ENCODE results near the gene SYNPO2. TPM values are rescaled to one million over a fixed set of nuclear protein-coding genes. Genes with fewer than 3 reads are reported as not detected.

The SYNPO2 gene
- total RNA-seq, 1 experiment from 2014 or later, result 0.93 TPM

DNA sequence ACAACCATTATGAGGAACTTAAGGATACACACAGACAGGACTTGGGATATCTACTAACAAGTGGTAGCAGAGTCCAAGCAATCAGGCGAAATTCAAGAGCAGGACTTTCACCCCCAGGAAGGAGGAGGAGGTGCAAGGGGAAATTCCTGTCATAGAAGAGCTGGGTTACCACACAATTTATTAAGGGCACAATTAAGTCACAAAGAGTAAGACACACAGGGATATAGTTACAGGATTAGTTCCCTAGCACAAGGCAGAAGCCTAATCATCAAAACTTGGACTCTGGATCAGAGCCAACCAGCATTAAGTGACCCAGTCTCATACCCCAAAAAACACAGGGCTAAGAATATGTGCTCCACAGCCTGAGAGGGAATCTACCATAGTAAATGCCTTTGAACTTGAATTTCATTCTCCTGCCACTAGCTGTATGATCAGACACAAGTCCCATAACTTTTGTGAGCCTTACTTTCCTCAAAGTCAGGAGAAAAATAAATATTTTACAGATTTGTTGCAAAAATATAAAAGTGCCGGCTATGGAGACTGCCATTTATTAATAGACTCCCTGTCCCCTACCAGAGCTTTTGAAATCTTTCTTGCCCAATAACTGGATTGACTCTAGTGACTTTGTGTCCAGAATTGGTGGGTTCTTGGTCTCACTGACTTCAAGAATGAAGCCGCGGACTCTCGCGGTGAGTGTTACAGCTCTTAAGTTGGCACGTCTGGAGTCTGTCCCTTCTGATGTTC lies 87.0 kb downstream of the SYNPO2 start:
- no peak overlapping the region for H2AFZ ChIP-seq (ENCODE audit: low read depth, low read length, poor library complexity, severe bottlenecking)
- no TSS peak for BruUV-seq (replicated peaks)
- H3K9me3 ChIP-seq (ENCODE audit: control insufficient read depth in 1 of 2, insufficient read depth in 1 of 2, low read depth in 1 of 2, low read length in 2 of 2), result no peaks in the 10 kb centered on the region
- TF ChIP-seq POLR2A (IDR thresholded peaks at IDR 0.05; ENCODE audit: borderline replicate concordance, extremely low read depth, insufficient read depth, insufficient read length), result no peak
- no peak for TF ChIP-seq ELF1 (IDR thresholded peaks at IDR 0.05; ENCODE audit: borderline replicate concordance, low read depth)
- no peak for TF ChIP-seq CTCF (IDR thresholded peaks at IDR 0.05 in 2 of 3, conservative IDR thresholded peaks at IDR 0.05 in 1 of 3; ENCODE audit: borderline replicate concordance in 1 of 3, insufficient read depth in 1 of 3, low read depth in 2 of 3, low read length in 2 of 3)
- TF ChIP-seq, protein P1, sequence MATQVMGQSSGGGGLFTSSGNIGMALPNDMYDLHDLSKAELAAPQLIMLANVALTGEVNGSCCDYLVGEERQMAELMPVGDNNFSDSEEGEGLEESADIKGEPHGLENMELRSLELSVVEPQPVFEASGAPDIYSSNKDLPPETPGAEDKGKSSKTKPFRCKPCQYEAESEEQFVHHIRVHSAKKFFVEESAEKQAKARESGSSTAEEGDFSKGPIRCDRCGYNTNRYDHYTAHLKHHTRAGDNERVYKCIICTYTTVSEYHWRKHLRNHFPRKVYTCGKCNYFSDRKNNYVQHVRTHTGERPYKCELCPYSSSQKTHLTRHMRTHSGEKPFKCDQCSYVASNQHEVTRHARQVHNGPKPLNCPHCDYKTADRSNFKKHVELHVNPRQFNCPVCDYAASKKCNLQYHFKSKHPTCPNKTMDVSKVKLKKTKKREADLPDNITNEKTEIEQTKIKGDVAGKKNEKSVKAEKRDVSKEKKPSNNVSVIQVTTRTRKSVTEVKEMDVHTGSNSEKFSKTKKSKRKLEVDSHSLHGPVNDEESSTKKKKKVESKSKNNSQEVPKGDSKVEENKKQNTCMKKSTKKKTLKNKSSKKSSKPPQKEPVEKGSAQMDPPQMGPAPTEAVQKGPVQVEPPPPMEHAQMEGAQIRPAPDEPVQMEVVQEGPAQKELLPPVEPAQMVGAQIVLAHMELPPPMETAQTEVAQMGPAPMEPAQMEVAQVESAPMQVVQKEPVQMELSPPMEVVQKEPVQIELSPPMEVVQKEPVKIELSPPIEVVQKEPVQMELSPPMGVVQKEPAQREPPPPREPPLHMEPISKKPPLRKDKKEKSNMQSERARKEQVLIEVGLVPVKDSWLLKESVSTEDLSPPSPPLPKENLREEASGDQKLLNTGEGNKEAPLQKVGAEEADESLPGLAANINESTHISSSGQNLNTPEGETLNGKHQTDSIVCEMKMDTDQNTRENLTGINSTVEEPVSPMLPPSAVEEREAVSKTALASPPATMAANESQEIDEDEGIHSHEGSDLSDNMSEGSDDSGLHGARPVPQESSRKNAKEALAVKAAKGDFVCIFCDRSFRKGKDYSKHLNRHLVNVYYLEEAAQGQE (IDR thresholded peaks at IDR 0.05; ENCODE audit: low read depth), result no peak
- TF ChIP-seq CEBPB (IDR thresholded peaks at IDR 0.05; ENCODE audit: low read depth), result no peak
- no peak for TF ChIP-seq JUND (IDR thresholded peaks at IDR 0.05)
- no peak for TF ChIP-seq SP1 (IDR thresholded peaks at IDR 0.05; ENCODE audit: low read depth)
- no peak for TF ChIP-seq ZFX (IDR thresholded peaks at IDR 0.05)
- no peak for TF ChIP-seq YY1 (IDR thresholded peaks at IDR 0.05; ENCODE audit: extremely low read depth, insufficient replicate concordance, low read depth, low read length)
- no peak for TF ChIP-seq EZH2phosphoT487 (IDR thresholded peaks at IDR 0.05; ENCODE audit: borderline replicate concordance)
- no peak for TF ChIP-seq POLR2AphosphoS5 (IDR thresholded peaks at IDR 0.05; ENCODE audit: low read depth, low read length)
- no peak for TF ChIP-seq EGR1 (IDR thresholded peaks at IDR 0.05; ENCODE audit: low read depth)
- no peak for TF ChIP-seq FOSL1 (IDR thresholded peaks at IDR 0.05; ENCODE audit: low read depth)
- no peak for TF ChIP-seq SRF (IDR thresholded peaks at IDR 0.05; ENCODE audit: low read depth)
- no peak for TF ChIP-seq MAX (IDR thresholded peaks at IDR 0.05)
- TF ChIP-seq, protein P2, sequence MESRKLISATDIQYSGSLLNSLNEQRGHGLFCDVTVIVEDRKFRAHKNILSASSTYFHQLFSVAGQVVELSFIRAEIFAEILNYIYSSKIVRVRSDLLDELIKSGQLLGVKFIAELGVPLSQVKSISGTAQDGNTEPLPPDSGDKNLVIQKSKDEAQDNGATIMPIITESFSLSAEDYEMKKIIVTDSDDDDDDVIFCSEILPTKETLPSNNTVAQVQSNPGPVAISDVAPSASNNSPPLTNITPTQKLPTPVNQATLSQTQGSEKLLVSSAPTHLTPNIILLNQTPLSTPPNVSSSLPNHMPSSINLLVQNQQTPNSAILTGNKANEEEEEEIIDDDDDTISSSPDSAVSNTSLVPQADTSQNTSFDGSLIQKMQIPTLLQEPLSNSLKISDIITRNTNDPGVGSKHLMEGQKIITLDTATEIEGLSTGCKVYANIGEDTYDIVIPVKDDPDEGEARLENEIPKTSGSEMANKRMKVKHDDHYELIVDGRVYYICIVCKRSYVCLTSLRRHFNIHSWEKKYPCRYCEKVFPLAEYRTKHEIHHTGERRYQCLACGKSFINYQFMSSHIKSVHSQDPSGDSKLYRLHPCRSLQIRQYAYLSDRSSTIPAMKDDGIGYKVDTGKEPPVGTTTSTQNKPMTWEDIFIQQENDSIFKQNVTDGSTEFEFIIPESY (IDR thresholded peaks at IDR 0.05; ENCODE audit: extremely low read depth, insufficient replicate concordance, low read length), result no peak
- no peak for TF ChIP-seq SIN3A (IDR thresholded peaks at IDR 0.05; ENCODE audit: low read depth)
- TF ChIP-seq ATF3 (IDR thresholded peaks at IDR 0.05), result no peak
- no peak for TF ChIP-seq RAD21 (IDR thresholded peaks at IDR 0.05; ENCODE audit: low read depth)
- TF ChIP-seq EZH2 (IDR thresholded peaks at IDR 0.05), result no peak
- H4K20me1 ChIP-seq (ENCODE audit: insufficient read depth), result no peaks in the 10 kb centered on the region
- no peak overlapping the region for H3K4me3 ChIP-seq (replicated peaks in 1 of 2; ENCODE audit: low read depth in 1 of 2, low read length in 2 of 2)
- H3K9ac ChIP-seq (ENCODE audit: low read length), result no peak overlapping the region
- no peaks in the 10 kb centered on the region for H3K27me3 ChIP-seq (ENCODE audit: insufficient read depth, low read length)
- H3K36me3 ChIP-seq (ENCODE audit: control insufficient read depth in 1 of 2, insufficient read depth in 2 of 2, low read length in 2 of 2), result no peaks in the 10 kb centered on the region
- no peak for DNase-seq (ENCODE audit: low read depth, low spot score)
- H3K27ac ChIP-seq (ENCODE audit: low read depth, low read length), result no peak overlapping the region
- ChIA-PET RAD21 (ENCODE audit: low non-redundant PET in 1 of 2, low total read pairs in 2 of 2, uncharacterized antibody in 2 of 2, unreplicated experiment in 2 of 2) (no interaction called here), POLR2A (no interaction called here), CTCF (no interaction called here)
- no peaks in the 10 kb centered on the region for H3K9me2 ChIP-seq (ENCODE audit: insufficient read depth)
- H3K4me1 ChIP-seq (ENCODE audit: control insufficient read depth in 1 of 2, insufficient read depth in 2 of 2, low read length in 2 of 2), result no peaks in the 10 kb centered on the region
- no peak for ATAC-seq
- no peaks in the 10 kb centered on the region for H3K79me2 ChIP-seq (ENCODE audit: insufficient read depth, low read length)
- no peak overlapping the region for H3K4me2 ChIP-seq (ENCODE audit: low read length)
- intact Hi-C loops (cut with micrococcal nuclease), result no loop called here
